GM18508 (cell line): ENCODE data around the gene CPXM2.

Source experiments
- ATAC-seq: cut with Tn5 transposase; IDR thresholded peaks from one replicate; pipeline ENCODE4 v1.9.1; 2021; ENCODE audit warnings: moderate number of reproducible peaks; ENCODE audit not compliant: insufficient read depth, unreplicated experiment

CPXM2 gene

DNA sequence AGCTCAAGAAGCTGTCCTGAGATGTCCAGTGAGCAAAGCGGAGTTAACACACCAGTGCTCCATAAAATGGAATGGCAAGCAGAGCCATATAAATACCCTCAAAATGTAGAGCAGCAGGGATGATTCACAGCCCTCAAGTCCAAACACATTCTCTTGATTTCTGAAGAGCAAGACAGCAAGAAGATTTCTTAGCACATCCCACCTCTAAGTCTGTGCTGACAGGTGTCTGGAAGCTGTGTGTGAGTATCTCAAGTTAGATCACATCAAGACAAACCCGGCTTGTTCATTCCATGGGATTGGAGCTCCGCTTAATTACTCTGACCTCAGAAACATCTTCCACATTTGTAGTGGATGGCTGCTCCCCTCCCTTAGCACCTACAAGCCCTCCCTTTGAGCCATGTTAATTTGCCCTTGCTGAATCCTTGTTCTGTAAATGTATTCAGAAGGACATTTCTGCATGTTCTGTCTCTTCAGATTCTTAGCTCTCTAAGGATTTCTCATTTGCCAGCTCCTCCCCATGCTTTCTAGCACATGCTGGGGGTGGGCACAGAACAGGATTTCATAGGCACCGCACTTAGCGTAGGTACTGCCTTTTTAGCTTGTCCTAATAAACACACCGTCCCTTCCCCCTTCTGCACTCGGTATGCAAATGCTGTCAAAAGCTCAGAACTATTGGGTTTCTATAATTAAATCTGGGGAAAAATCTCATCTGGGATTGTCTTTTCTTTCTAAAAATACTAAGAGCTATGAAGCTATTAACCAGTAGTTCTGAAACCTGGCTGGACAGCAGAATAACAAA lies 112.7 kb downstream of the CPXM2 start:
- no peak for ATAC-seq

DNA sequence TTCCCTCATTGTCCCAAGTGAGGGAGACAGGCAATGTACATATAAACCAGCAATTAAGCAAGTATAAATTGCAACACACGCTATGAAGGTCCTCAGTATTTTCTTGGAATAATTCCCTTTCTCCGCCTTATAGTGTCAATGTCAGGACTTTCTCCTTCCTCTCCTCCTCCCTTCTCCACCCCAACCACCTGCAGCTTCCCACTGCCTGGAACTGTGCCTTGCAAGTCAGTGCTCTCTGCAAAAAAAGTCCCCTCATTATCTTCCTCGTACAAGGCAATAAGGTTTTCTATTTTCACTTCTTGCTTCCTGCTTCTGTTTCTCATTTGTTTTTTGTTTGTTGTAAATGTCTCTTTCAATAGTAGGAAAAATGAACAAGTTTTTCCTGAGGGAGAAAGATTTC lies 113.7 kb downstream of the CPXM2 start:
- ATAC-seq = no peak

DNA sequence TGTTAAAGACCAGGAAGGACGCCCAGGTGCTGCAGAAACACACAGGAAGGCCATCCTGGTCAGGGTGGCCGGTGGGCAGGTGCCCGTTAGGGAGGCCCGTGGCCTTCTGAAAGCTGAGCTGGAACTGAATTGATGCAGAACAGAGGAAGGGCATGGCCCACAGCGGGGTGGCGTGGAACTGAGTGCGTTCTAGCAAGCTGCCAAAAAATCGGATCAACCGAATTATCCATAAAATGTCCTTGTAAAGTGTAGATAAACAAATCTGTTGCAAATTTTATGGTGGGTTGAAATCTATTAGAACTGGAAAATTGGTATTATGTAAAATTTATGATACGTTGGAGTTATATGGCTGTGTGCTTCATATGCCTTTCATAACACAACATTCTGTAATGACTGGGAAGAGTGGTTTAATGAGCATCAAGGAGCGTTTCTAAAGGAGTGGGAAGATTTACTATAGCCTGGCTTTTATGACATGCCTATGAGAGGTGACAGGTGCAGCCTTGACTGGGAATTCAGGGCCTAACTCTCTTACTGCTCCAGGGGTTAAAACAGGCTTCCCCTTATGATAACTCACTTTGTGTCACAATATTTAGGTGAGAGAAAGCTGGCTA lies 117.4 kb downstream of the CPXM2 start:
- ATAC-seq = no peak

DNA sequence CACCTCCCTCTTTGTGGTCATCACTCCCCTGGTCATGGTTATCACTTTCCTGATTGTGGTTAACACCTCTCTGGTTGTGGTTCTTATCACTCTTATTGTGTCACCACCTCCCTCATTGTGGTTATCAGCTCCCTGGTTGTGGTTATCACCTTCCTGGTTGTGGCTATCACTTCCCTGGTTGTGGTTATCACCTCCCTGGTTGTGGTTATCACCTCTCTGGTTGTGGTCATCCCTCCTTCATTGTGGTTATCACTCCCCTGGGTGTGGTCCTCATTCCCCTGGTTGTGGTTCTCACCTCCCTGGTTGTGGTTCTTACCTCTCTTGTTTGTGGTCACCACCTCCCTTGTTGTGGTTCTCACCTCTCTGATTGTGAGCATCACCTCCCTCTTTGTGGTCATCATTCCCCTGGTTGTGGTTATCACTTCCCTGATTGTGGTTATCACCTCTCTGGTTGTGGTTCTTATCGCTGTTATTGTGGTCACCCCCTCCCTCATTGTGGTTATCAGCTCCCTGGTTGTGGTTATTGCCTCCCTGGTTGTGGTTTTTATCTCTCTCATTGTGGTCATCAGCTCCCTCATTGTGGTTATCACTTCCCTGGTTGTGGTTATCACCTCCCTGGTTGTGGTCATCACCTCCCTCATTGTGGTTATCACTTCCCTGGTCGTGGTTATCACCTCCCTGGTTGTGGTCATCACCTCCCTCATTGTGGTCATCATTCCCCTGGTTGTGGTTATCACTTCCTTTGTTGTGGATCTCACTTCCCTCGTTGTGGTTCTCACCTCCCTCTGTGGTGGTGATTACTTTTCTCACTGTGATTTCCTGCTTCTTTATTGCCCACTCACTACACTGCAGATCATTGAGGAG lies 118.7 kb downstream of the CPXM2 start:
- no peak for ATAC-seq

DNA sequence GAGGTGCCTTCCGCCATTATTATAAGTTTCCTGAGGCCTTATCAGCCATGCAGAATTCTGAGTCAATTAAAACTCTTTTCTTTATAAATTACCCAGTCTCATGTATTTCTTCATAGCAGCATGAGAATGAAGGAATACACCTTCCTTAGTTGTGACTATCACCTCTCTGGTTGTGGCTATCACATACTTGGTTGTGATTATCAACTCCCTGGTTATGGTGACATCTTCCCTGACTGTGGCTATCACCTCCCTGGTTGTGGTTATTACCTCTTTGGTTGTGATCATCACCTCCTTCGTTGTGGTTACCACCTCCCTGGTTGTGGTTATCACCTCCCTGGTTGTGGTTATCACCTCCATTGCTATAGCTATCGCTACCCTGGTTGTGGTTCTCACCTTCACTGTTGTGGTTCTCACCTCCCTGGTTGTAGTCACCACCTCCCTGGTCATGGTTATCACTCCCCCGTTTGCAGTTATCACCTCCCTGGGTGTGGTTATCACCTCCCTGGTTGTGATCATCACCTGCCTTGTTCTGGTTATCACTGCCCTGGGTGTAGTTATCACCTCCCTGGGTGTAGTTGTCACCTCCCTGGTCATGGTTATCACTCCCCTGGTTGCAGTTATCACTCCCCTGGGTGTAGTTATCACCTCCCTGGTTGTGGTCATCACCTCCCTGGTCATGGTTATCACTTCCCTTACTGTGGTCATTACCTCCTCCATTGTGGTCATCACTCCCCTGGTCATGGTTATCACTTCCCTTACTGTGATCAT lies 119.5 kb downstream of the CPXM2 start:
- ATAC-seq = no peak

DNA sequence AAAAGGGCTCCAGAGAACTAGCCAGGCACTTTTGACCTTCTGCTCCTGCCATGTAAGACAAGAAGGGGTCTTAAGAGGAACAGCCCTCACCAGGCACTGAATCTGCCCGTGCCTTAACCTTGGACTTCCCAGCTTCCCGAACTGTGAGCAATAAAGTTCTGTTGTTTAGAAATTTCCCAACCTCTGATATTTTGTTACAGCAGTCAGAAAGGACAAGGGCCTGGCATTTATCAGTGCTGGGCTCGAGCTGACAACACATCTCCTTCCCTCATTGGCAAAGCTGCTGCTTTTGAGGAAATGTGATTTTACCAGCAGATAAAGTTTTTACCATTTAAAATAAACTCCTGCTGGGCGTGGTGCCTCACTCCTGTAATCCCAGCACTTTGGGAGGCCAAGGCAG lies 122.0 kb downstream of the CPXM2 start:
- no peak for ATAC-seq

DNA sequence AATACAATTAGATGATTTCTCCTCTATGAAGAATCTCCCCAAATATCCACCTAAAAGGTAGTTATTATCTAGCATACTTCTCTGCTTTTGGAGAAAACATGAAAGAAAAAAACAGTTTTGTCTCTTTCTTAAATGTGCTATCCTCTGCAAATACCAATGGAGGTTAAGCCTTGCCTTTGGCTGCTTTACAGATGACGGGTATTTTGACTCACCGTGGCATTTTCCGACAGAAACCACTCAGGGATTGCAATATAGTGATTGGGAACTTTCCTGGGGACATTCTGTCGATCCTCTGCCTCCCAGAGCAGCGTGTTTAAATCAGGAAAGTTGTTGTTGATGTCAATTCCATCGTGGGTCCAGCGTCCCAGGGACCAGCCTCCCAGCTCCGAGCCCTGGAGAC lies 124.8 kb downstream of the CPXM2 start:
- ATAC-seq = no peak

DNA sequence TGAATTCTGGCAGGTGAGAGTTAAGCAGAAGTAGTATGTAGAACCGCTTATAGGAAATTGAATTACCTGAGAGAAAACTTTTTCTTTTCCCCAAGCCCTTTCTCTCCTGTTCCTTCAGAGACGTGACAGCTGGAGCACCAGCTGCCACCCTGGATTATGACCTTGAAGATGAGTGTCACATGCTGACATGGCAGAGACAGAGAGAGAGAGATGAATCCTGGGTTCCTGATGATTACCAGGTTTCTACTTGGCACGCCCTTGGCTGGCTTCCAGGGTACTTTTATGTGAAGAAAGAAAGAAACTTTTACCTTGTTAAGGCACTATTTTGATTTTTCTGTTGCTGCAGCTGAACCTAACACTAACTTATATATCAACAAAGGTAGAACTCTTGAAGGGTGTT lies 125.6 kb downstream of the CPXM2 start:
- no peak for ATAC-seq

DNA sequence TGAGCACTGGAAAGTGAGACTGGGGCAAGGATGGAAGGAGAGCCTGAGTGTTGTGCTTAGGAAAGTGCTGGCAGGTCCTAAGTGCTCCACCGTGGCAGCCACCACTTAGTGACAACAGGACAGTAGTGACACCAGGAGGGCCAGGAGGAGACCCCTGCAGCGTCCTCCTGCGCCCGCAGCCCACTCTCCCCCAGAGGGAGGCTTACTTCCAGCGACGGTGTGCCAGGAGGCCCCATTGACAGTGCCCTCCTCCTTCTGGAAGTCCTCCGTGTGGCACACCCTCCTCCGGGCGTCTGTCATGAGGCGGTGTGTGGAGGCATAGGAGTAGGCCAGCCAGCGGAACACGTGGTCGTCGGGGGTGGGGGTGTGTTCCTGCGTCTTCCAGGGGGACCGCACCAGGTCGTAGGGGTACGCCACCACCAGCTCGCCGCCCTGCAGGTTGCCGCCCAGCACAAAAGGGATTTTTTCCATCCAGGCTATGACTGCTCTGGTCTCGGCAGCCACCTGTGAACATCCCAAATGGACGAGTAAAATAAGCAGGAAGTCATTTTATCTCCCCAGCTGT lies 129.9 kb downstream of the CPXM2 start:
- no peak for ATAC-seq

DNA sequence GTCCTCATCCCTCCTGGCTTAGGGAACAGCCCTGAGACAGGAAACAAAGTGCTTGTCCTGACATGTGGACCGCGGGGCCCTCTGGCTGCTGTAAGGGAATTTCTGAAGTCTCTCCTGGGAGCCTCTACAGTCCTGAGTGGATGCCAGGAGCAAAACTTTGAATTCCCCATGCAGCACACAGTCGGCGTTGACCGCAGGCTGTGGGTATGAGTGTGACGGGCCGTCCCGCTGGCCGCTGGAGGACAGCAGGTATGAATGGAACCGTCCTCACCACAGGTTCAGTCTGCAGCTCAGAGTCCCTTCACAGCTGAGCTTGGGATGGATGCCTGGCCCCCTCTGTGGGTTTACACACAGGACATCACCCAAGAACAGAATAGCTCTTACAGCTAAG lies 130.6 kb downstream of the CPXM2 start:
- ATAC-seq = no peak

DNA sequence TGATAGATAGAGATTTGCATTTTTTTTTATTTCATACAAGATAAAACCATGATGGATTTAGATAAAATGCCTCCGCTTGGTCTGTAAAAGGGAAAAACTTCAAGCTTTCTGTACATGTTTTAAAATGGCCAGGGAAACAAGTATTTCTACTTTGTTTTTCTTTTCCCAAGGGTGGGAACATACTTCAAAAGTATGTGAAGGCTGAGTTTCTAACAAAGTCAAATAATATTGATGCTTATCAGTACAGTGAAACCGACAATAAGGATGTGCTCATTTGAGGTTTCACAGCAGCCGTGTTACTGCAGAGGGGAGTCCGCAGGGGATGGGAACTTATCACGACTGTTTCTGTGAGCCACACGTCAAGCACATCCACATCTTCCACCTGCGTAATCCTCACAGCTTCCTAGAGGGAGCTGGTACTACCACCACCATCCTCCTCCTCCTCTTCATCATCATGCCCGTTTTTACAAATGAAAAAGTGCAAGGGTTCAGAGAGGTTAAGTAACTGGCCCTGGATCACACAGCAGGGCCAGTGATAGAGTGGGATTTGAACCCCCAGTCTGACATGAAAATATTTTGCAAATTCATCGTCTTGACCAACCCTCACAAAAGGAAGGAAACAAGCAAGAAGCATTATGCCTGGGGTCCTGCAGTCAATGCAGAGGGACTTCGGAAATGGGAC lies 131.1 kb downstream of the CPXM2 start:
- ATAC-seq = no peak

DNA sequence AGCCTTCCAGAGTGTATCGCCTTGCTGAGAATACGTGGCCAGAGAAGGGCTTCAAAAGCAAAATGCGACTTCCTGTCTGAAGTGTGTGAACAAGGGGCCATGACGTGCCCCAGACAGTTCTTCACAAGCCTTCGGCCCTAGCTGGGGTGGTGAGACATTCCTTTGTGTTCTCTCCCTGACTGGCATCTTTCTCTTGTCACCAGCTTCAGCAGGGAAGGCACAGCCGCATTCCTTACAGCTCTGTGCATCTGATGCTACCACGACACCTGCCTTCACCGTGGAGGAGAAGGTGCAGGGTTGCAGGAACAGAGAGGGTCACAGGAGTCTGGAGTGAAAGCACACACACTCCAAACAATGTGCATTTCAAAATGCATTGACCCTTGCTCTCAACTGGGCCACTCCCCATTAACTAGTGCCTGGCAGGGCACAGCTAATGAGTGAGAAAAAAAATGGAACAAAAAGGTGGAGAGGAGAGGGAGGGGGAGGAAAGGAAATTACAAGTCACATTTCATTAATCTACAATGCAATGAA lies 132.0 kb downstream of the CPXM2 start:
- no peak for ATAC-seq

DNA sequence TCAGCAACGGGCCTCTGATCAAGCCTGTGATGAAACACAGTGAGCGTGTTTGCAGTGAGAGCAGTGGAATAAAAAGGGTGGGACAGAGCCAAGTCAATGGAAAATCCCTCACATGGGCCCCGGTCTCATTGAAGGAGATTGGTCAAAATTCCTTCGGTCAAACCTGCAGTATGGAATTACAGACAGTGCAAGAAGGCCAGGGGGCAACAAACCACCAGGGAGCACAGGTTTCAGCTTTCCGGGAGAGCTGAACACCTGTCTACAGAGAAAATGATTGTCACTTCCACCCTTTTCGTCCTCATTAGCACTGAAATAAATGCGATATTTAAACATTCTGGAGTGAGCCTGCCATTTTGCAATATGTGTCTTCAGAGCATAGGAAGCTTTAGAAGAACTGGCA lies 132.6 kb downstream of the CPXM2 start:
- no peak for ATAC-seq

DNA sequence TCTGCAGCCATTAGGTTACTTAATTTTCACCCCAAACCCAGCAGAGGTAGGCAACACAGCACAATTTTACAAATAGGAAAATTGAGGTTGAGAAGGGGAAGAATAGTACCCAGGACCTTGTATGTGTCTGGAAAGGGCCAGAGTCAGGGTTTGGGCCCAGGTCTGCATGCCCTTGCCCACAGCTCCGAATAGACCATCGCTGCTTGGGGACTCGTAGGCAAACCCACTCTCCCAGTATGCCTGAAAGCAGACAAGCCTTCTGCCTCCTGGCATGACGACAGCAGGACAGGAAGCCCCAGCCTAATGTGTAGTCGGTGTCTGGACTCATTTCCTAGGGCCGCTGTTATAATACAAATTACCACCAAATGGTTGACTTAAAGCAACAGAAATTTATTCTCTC lies 133.8 kb downstream of the CPXM2 start:
- no peak for ATAC-seq

DNA sequence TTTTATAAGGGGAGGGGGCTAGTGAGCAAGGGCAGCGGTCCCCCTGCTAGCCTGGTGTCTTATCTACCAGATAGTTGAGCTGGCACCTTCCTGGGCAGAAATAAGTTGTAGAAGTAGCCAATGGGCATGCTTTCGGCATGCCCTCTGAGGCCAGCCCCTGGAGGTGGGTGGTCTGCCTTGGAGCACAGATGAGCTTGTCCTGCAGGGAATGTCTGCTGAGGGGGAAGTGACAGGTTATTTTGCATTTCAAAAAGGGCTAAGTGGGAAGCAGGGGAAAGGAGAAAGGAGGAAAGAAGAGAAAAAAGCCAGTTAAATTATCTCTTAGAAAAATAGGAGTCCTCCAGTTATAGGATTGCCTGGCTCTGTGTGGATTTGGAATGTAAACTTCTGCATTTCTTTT lies 136.5 kb downstream of the CPXM2 start:
- ATAC-seq = no peak

DNA sequence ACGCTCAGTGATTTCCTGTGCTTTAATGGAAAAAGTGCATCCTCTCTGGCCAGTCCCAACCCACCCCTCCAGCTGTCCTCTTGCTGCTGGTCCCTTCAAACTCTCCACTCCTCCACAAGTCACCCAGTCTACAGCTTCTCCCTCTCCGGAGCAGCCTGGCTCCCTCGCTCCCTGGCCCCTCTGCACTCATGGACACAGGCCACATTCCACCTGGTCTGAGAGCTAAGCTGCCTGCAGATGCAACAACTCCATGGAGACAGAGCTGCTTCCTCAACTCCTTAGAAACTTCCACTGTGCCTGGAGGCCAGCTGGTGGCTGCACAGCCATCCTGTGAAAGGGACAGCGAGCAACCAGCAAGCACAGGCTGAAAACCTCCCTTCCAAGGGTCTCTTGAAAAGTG lies 137.5 kb downstream of the CPXM2 start:
- ATAC-seq = no peak

DNA sequence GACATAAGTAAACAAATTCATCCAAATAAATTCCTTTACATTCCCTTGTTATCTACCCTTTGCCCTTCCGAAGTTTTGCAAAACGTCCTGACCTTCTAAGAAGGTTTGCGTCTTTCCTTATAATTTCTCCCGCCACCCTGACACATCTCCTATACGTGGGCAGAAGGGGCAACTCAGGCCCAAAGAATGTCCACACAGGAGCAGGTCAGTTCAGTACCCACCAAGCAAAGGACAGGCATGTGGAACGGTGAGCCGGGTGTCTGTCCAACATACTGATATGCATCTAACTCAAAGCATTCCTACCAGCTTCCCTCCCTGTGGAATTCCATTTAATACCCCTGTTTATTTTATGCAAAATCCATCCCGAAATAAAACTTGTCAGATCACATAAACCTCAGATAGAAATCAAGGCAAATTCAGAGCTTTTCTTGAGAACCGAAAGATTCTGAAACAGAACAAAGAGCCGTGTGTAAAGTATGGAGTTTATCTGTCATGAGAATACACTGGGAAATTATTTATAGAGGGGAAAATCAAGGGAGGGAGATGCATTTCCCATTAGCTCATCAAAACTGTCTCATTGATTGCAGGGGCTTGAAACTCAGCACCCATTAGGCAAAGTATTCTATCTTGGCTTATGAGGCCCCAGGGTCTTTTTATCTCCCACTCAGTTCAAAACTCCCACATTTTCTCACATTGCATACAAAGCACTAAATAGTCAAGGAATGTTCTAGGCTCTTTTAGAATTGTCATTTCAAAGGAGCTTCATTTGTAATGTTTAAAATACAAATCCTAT lies 140.1 kb downstream of the CPXM2 start:
- no peak for ATAC-seq

DNA sequence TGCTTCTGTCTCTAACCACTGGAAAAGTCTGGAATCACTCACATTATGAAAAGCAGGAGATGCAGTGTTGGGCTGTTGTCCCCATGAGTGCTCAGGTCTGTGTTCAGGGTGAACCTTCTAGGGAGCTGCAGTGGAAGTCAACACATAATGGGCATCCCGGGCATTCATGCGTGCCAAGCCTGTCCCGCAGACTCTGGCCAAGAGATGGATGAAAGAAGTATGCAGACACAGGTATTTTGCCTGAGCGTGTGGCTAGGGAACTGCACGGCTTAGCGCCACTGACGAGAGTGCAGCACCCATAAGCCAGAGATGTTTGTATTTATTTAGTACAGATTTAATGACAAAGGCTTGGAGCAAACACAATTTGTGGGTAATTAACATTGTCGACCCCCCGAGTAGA lies 140.7 kb downstream of the CPXM2 start:
- ATAC-seq = no peak

DNA sequence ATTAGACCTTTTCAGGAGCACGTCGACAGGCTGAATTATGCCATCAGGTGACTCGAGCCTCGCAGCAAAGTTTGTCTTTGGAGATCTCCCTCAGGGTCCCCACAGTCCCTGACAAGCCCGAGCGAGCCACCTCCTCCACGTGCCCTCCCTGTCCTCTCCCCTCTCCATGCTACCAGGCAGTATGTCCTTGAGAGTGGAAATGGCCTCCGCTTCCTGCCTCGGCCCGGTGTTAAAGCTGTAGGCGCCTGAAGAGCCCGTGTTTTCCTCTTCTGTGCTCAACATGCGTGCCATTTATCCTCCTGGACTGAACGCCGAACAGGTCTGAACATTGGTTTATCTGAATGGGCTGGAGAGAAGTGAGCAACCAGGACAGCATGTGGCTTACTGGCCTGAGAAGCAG lies 142.9 kb downstream of the CPXM2 start:
- ATAC-seq = no peak
